ENCODE results near the gene LUM.

The LUM gene

GRCh38 chr12:91105807-91106206, 5.5 kb downstream of the LUM start:
- Histone ChIP-seq H3K79me2 (ENCODE audit: insufficient read depth, low read depth) (no peaks in the 10 kb centered on the region), H3K27ac (no peak overlapping the region), H3K4me3 (IDR thresholded peaks at IDR 0.05; ENCODE audit: insufficient read depth, low read depth, low read length) (no peak overlapping the region), H3K4me1 (ENCODE audit: low read depth, poor library complexity, severe bottlenecking) (no peaks in the 10 kb centered on the region), H3K4me2 (no peak overlapping the region), H4K20me1 (ENCODE audit: insufficient read depth) (no peaks in the 10 kb centered on the region), H3K36me3 (ENCODE audit: insufficient read depth) (no peaks in the 10 kb centered on the region), H3K27me3 (ENCODE audit: insufficient read depth, low read depth) (no peaks in the 10 kb centered on the region), H3K9ac (no peak overlapping the region), H2AFZ (ENCODE audit: low read depth) (no peak overlapping the region)
- TF ChIP-seq, protein P1, sequence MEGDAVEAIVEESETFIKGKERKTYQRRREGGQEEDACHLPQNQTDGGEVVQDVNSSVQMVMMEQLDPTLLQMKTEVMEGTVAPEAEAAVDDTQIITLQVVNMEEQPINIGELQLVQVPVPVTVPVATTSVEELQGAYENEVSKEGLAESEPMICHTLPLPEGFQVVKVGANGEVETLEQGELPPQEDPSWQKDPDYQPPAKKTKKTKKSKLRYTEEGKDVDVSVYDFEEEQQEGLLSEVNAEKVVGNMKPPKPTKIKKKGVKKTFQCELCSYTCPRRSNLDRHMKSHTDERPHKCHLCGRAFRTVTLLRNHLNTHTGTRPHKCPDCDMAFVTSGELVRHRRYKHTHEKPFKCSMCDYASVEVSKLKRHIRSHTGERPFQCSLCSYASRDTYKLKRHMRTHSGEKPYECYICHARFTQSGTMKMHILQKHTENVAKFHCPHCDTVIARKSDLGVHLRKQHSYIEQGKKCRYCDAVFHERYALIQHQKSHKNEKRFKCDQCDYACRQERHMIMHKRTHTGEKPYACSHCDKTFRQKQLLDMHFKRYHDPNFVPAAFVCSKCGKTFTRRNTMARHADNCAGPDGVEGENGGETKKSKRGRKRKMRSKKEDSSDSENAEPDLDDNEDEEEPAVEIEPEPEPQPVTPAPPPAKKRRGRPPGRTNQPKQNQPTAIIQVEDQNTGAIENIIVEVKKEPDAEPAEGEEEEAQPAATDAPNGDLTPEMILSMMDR (conservative IDR thresholded peaks at IDR 0.05; ENCODE audit: low read depth, low read length) = no peak

DNA sequence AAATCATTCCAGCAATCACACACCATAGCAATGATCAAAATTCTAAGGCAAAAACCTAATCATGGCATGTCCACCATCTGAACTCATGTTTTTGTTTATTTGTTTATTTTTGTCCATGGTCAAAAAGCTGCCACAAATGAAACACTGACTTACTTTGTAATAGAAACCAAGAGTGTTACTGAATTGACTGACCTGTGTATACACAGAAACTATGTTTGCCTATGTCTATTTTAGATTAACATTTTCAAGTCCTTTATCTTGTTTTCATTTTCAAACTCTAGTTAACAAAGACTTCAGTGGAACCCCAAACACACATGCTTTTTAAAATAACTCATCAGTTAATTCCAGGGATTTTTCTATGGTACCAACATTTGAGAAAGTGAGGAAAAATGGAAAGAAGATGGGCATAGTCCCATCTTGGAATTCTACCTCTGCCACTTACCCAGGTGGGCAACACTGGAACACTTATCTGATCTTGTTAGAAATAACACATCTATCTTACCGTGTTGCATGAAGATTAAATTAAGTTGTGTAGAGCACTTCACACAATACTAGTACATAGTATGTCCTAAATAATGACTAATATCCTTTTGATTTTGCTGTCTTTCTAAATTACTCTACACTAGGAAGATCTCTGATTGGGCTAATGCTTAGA, 6.4 kb downstream of the LUM start:
- TF ChIP-seq, protein P1 (conservative IDR thresholded peaks at IDR 0.05; ENCODE audit: low read depth, low read length) = no peak
- Histone ChIP-seq H3K4me1 (ENCODE audit: low read depth, poor library complexity, severe bottlenecking) (no peaks in the 10 kb centered on the region), H3K79me2 (ENCODE audit: insufficient read depth, low read depth) (no peaks in the 10 kb centered on the region), H3K4me2 (no peak overlapping the region), H3K27ac (no peak overlapping the region), H3K36me3 (ENCODE audit: insufficient read depth) (no peaks in the 10 kb centered on the region), H2AFZ (ENCODE audit: low read depth) (no peak overlapping the region), H3K9ac (no peak overlapping the region), H3K27me3 (ENCODE audit: insufficient read depth, low read depth) (no peaks in the 10 kb centered on the region), H3K4me3 (IDR thresholded peaks at IDR 0.05; ENCODE audit: insufficient read depth, low read depth, low read length) (no peak overlapping the region), H4K20me1 (ENCODE audit: insufficient read depth) (no peaks in the 10 kb centered on the region)

DNA sequence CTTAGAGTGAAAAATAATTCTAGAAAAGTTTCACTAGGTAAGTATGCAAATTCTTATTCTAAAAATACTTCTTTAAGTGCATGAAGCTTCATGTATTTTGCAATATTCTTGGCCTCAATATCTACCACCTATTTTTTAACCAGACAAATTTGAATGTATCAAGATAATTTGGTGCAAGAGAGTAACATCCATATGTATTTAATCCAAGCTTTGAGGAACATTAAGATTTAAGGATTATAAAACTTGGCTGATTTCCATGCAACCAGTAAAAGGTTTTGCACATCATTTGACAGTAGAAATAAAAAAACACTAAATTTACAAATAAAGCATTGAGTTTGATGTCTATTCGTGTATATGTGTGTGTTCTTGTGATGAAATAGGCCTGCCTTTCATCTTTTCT, 7.7 kb downstream of the LUM start:
- Histone ChIP-seq H3K27me3 (ENCODE audit: insufficient read depth, low read depth) (no peaks in the 10 kb centered on the region), H3K79me2 (ENCODE audit: insufficient read depth, low read depth) (no peaks in the 10 kb centered on the region), H3K36me3 (ENCODE audit: insufficient read depth) (no peaks in the 10 kb centered on the region), H3K27ac (no peak overlapping the region), H3K4me3 (IDR thresholded peaks at IDR 0.05; ENCODE audit: insufficient read depth, low read depth, low read length) (no peak overlapping the region), H3K9ac (no peak overlapping the region), H3K4me2 (no peak overlapping the region), H4K20me1 (ENCODE audit: insufficient read depth) (no peaks in the 10 kb centered on the region), H3K4me1 (ENCODE audit: low read depth, poor library complexity, severe bottlenecking) (no peaks in the 10 kb centered on the region), H2AFZ (ENCODE audit: low read depth) (no peak overlapping the region)
- TF ChIP-seq, protein P1 (conservative IDR thresholded peaks at IDR 0.05; ENCODE audit: low read depth, low read length) = no peak

GRCh38 chr12:91103101-91103500, 8.2 kb downstream of the LUM start:
- Histone ChIP-seq H3K4me2 (no peak overlapping the region), H4K20me1 (ENCODE audit: insufficient read depth) (no peaks in the 10 kb centered on the region), H3K4me3 (IDR thresholded peaks at IDR 0.05; ENCODE audit: insufficient read depth, low read depth, low read length) (no peak overlapping the region), H2AFZ (ENCODE audit: low read depth) (no peak overlapping the region), H3K27ac (no peak overlapping the region), H3K36me3 (ENCODE audit: insufficient read depth) (no peaks in the 10 kb centered on the region), H3K27me3 (ENCODE audit: insufficient read depth, low read depth) (no peaks in the 10 kb centered on the region), H3K4me1 (ENCODE audit: low read depth, poor library complexity, severe bottlenecking) (no peaks in the 10 kb centered on the region), H3K79me2 (ENCODE audit: insufficient read depth, low read depth) (no peaks in the 10 kb centered on the region), H3K9ac (no peak overlapping the region)
- TF ChIP-seq, protein P1 (conservative IDR thresholded peaks at IDR 0.05; ENCODE audit: low read depth, low read length) = no peak

Data from KMS-11 (cell line).